Medulla oblongata (tissue), 1 donor: ENCODE results near the gene PDP2.
A peak's percentile ranks its signal among the peaks of the same experiment; 100 is the strongest.

Experiments
- DNase-seq: peaks from one replicate; pipeline ENCODE4 v3.0.0-alpha.2; 2015; ENCODE audit errors: extremely low spot score

Gene PDP2

GRCh38 chr16:66935314-66936011 lies 55.1 kb downstream of the PDP2 start, which contains the start of gene CES2:
CES2 (plus strand) TSS chr16:66935516; CDS start chr16:66935636, 120 bp downstream.
- DNase-seq, result peak; percentile 21

DNA sequence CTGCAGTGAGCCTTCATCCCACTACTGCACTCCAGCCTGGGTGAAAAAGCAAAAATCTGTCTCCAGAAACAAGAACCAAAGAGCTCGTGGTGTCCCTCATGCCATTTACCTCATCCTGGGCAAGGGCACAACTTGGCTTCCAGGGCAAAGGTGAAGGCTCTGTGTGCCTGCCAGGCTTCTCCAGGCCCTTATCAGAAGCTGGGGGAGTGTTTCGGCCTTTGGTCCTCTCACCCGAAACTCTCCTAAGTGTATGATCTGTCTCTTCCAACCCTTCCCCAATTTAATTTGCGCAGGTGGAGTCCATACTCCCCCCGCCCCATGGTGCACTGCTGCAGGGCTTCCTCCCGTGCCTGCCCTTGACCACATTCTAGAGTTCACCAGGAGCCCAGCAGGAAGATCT lies 56.1 kb downstream of the PDP2 start:
- DNase-seq, result no peak

GRCh38 chr16:66936889-66937554 lies 56.7 kb downstream of the PDP2 start:
- DNase-seq, result no peak

GRCh38 chr16:66937725-66938337 lies 57.5 kb downstream of the PDP2 start:
- DNase-seq, result no peak

DNA sequence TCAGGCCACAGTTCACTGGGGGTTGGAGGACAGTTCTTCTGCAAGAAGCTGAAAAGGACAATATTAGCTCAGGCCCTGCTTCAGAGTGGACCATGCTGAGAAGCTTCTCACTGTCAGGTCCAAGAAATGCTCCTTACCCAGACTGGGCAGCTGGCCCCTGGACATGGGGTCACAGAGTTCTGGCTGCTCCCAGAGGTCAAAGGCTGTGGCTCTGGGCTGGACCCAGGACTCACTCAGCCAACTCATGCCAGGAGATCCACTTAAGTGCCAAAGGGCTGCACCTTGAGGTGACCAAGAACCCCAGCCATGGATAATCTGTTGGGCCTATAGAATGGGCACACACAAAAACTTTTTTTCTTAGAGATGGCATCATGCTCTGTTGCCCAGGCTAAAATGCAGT lies 59.1 kb downstream of the PDP2 start:
- no peak for DNase-seq

DNA sequence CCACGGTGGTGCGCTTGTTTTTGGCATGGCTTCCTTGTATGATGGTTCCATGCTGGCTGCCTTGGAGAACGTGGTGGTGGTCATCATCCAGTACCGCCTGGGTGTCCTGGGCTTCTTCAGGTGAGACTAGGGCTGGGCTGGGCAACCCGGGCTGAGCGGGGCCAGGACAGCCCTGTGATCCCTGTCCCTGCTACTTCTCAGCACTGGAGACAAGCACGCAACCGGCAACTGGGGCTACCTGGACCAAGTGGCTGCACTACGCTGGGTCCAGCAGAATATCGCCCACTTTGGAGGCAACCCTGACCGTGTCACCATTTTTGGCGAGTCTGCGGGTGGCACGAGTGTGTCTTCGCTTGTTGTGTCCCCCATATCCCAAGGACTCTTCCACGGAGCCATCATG lies 59.9 kb downstream of the PDP2 start:
- no peak for DNase-seq
